ENCODE results near the gene DACT3. TPM values are rescaled to one million over a fixed set of nuclear protein-coding genes. Genes with fewer than 3 reads are reported as not detected.
A peak's percentile ranks its signal among the peaks of the same experiment; 100 is the strongest.

Gene DACT3
- total and polyA plus RNA-seq, 2 of the 13 experiments (the other 11 are each of a cell fraction or from before 2014, with no cell fraction given): 0.04 TPM; not detected in 1

DNA sequence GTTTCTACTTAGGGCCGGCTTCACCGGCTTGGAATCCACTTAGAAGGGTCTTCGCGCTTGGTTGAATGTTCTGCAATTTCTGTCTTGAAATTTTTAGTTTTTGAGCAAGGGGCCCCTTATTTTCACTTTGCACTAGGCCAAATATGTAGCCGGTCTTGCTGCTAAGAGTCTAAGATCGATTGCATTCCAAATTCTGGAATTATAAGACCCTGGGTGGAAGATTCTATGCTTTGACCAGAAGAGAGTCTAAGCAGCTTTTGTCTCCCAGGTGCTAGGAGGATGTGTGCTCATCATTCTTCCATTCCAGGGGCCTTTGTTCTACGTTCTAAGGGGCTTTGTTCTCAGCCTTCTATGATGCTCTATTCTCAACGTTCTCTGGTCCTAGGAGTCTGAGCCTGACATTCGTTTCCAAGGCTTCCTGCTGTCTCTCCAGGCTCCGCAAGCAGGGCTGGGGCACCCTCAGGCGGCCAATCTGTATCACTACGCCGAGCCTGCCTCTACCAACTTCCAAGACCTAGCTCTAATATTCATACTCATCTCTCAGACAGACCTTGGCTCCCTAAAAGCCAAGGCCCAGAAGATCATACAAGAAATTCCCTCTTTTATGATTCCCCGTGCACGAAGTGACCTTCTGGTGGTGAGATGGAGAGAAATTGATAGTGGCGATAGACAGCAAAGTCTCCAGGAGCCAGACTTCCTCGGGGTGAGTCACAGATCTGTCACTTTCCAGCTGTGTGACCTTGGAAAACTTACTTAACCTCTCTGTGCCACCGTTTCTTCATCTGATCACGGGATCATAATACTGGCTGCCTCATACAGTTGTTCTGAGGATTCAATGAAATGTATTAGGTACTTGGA lies 982 bp upstream of the DACT3 start (continued):
- TF ChIP-seq ZNF547 (CRISPR knock-in tag; IDR thresholded peaks at IDR 0.05): peak; percentile 32; the same call in 1 of the 2 replicates
- TF ChIP-seq, protein P1, sequence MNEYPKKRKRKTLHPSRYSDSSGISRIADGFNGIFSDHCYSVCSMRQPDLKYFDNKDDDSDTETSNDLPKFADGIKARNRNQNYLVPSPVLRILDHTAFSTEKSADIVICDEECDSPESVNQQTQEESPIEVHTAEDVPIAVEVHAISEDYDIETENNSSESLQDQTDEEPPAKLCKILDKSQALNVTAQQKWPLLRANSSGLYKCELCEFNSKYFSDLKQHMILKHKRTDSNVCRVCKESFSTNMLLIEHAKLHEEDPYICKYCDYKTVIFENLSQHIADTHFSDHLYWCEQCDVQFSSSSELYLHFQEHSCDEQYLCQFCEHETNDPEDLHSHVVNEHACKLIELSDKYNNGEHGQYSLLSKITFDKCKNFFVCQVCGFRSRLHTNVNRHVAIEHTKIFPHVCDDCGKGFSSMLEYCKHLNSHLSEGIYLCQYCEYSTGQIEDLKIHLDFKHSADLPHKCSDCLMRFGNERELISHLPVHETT (CRISPR knock-in tag; conservative IDR thresholded peaks at IDR 0.05): no peak
- no peak for TF ChIP-seq HIVEP1 (CRISPR knock-in tag; IDR thresholded peaks at IDR 0.05)
- TF ChIP-seq, protein P2, sequence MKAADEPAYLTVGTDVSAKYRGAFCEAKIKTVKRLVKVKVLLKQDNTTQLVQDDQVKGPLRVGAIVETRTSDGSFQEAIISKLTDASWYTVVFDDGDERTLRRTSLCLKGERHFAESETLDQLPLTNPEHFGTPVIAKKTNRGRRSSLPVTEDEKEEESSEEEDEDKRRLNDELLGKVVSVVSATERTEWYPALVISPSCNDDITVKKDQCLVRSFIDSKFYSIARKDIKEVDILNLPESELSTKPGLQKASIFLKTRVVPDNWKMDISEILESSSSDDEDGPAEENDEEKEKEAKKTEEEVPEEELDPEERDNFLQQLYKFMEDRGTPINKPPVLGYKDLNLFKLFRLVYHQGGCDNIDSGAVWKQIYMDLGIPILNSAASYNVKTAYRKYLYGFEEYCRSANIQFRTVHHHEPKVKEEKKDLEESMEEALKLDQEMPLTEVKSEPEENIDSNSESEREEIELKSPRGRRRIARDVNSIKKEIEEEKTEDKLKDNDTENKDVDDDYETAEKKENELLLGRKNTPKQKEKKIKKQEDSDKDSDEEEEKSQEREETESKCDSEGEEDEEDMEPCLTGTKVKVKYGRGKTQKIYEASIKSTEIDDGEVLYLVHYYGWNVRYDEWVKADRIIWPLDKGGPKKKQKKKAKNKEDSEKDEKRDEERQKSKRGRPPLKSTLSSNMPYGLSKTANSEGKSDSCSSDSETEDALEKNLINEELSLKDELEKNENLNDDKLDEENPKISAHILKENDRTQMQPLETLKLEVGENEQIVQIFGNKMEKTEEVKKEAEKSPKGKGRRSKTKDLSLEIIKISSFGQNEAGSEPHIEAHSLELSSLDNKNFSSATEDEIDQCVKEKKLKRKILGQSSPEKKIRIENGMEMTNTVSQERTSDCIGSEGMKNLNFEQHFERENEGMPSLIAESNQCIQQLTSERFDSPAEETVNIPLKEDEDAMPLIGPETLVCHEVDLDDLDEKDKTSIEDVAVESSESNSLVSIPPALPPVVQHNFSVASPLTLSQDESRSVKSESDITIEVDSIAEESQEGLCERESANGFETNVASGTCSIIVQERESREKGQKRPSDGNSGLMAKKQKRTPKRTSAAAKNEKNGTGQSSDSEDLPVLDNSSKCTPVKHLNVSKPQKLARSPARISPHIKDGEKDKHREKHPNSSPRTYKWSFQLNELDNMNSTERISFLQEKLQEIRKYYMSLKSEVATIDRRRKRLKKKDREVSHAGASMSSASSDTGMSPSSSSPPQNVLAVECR (CRISPR knock-in tag; IDR thresholded peaks at IDR 0.05; ENCODE audit: borderline replicate concordance): 0 out of 2 replicates have a peak, but pooled peaks have one; percentile 0
- TF ChIP-seq, protein P3, sequence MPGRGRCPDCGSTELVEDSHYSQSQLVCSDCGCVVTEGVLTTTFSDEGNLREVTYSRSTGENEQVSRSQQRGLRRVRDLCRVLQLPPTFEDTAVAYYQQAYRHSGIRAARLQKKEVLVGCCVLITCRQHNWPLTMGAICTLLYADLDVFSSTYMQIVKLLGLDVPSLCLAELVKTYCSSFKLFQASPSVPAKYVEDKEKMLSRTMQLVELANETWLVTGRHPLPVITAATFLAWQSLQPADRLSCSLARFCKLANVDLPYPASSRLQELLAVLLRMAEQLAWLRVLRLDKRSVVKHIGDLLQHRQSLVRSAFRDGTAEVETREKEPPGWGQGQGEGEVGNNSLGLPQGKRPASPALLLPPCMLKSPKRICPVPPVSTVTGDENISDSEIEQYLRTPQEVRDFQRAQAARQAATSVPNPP (CRISPR knock-in tag; IDR thresholded peaks at IDR 0.05): no peak
- TF ChIP-seq POLR2A (IDR thresholded peaks at IDR 0.05; ENCODE audit: insufficient read depth in 1 of 2, low read depth in 2 of 2, low read length in 2 of 2): no peak
- TF ChIP-seq IRF2 (CRISPR knock-in tag; IDR thresholded peaks at IDR 0.05): 0 out of 2 replicates have a peak, but pooled peaks have one; percentile 29
- no peak for TF ChIP-seq CHCHD3 (CRISPR knock-in tag; IDR thresholded peaks at IDR 0.05)
- TF ChIP-seq ZNF766 (CRISPR knock-in tag; IDR thresholded peaks at IDR 0.05; ENCODE audit: borderline replicate concordance): no peak
- 0 out of 2 replicates have a peak, but pooled peaks have one; percentile 22 for TF ChIP-seq ELF3 (CRISPR knock-in tag; IDR thresholded peaks at IDR 0.05)
- peak; percentile 94 for TF ChIP-seq RAD21 (CRISPR knock-in tag; IDR thresholded peaks at IDR 0.05)
- no peak for TF ChIP-seq ZNF782 (CRISPR knock-in tag; IDR thresholded peaks at IDR 0.05; ENCODE audit: borderline replicate concordance)
- TF ChIP-seq, protein P4, sequence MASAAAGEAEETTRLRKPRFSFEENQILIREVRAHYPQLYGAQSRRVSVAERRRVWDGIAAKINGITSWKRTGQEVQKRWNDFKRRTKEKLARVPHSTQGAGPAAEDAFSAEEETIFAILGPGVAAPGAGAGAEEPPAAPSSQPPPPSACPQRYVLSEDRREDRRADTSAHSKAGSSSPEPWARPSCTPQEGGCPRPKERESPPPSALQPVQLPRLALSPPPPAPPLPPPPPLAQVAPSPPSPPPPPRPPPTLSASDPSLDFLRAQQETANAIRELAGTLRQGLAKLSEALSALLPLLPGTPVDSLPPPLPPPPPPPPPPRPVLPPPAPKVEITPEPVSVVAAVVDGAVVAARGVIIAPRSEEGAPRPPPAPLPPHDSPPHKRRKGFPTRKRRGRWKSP (CRISPR knock-in tag; IDR thresholded peaks at IDR 0.05): 0 out of 2 replicates have a peak, but pooled peaks have one; percentile 30
- TF ChIP-seq ZNF232 (CRISPR knock-in tag; IDR thresholded peaks at IDR 0.05; ENCODE audit: borderline replicate concordance): no peak
- TF ChIP-seq U2AF2 (IDR thresholded peaks at IDR 0.05; ENCODE audit: low read depth, low read length): no peak
- TF ChIP-seq NFYB (CRISPR knock-in tag; IDR thresholded peaks at IDR 0.05): no peak
- TF ChIP-seq, protein P5, sequence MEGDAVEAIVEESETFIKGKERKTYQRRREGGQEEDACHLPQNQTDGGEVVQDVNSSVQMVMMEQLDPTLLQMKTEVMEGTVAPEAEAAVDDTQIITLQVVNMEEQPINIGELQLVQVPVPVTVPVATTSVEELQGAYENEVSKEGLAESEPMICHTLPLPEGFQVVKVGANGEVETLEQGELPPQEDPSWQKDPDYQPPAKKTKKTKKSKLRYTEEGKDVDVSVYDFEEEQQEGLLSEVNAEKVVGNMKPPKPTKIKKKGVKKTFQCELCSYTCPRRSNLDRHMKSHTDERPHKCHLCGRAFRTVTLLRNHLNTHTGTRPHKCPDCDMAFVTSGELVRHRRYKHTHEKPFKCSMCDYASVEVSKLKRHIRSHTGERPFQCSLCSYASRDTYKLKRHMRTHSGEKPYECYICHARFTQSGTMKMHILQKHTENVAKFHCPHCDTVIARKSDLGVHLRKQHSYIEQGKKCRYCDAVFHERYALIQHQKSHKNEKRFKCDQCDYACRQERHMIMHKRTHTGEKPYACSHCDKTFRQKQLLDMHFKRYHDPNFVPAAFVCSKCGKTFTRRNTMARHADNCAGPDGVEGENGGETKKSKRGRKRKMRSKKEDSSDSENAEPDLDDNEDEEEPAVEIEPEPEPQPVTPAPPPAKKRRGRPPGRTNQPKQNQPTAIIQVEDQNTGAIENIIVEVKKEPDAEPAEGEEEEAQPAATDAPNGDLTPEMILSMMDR (CRISPR knock-in tag; IDR thresholded peaks at IDR 0.05): peak; percentile 94
- peak; percentile 51; the same call in 1 of the 2 replicates for TF ChIP-seq ZNF777 (CRISPR knock-in tag; IDR thresholded peaks at IDR 0.05)
- TF ChIP-seq ZNF138 (CRISPR knock-in tag; IDR thresholded peaks at IDR 0.05; ENCODE audit: low read depth): no peak

All from HepG2 (cell line).